GM23338 (cell line): ENCODE measurements around the gene EVX2. TPM values are rescaled to one million over a fixed set of nuclear protein-coding genes. Genes with fewer than 3 reads are reported as not detected.

ENCODE experiments used
- ATAC-seq: fragments of 200-7000 bp; cut with Tn5 transposase; 3 replicates; pipeline ENCODE4 v1.9.1; 2020
- DNase-seq: peaks from one replicate; pipeline ENCODE4 v3.0.0-alpha.2; 2015; ENCODE audit warnings: low spot score
- H2AFZ ChIP-seq: fragments of 200-600 bp; sonication (generic); 2 replicates; pipeline ENCODE4 v1.8.0; 2016; ENCODE audit warnings: antibody characterized with exemption, mild to moderate bottlenecking, moderate library complexity
- H3F3A ChIP-seq: fragments of 200-600 bp; sonication (generic); replicated peaks from 2 replicates; pipeline ENCODE4 v1.8.0; 2017; ENCODE audit warnings: antibody characterized with exemption, mixed run types, low read depth
- H3K27ac ChIP-seq: fragments of 200-600 bp; sonication (generic); 2 replicates; pipeline ENCODE4 v1.6.1; 2016; ENCODE audit warnings: low read depth
- H3K27me3 ChIP-seq: fragments of 200-600 bp; sonication (generic); 2 replicates; pipeline ENCODE4 v1.8.0; 2016; ENCODE audit warnings: mild to moderate bottlenecking, mixed run types, moderate library complexity; ENCODE audit not compliant: insufficient read depth
- H3K36me3 ChIP-seq: fragments of 200-600 bp; sonication (generic); 2 replicates; pipeline ENCODE4 v1.8.0; 2016; ENCODE audit warnings: mild to moderate bottlenecking; ENCODE audit not compliant: insufficient read depth
- H3K4me1 ChIP-seq: fragments of 200-600 bp; sonication (generic); 2 replicates; pipeline ENCODE4 v1.8.0; 2016; ENCODE audit warnings: mild to moderate bottlenecking, moderate library complexity; ENCODE audit not compliant: insufficient read depth
- H3K4me2 ChIP-seq: fragments of 200-600 bp; sonication (generic); 2 replicates; pipeline ENCODE4 v1.7.1; 2017; ENCODE audit warnings: mixed run types
- H3K4me3 ChIP-seq: fragments of 200-600 bp; sonication (generic); 2 replicates; pipeline ENCODE4 v1.6.1; 2016; ENCODE audit warnings: mixed run types
- H3K79me2 ChIP-seq: fragments of 200-600 bp; sonication (generic); replicated peaks from 2 replicates; pipeline ENCODE4 v1.8.0; 2017; ENCODE audit warnings: mild to moderate bottlenecking; ENCODE audit not compliant: insufficient read depth
- H3K9me2 ChIP-seq: fragments of 200-600 bp; sonication (generic); 2 replicates; pipeline ENCODE4 v1.8.0; 2017; ENCODE audit not compliant: insufficient read depth
- H4K20me1 ChIP-seq: fragments of 200-600 bp; sonication (generic); replicated peaks from 2 replicates; pipeline ENCODE4 v1.8.0; 2017; ENCODE audit warnings: mild to moderate bottlenecking; ENCODE audit not compliant: insufficient read depth
- H3K27ac Mint-ChIP-seq: 2 replicates; pipeline ENCODE4 v1.8.0; 2020; ENCODE audit warnings: inconsistent platforms, mild to moderate bottlenecking, moderate library complexity, mixed read lengths
- H3K27me3 Mint-ChIP-seq: 3 replicates; pipeline ENCODE4 v1.8.0; 2022; ENCODE audit warnings: low read depth, mild to moderate bottlenecking, moderate library complexity, mixed read lengths, inconsistent platforms; ENCODE audit not compliant: insufficient read depth, poor library complexity
- H3K36me3 Mint-ChIP-seq: 3 replicates; pipeline ENCODE4 v1.8.0; 2021; ENCODE audit warnings: low read depth, mild to moderate bottlenecking, inconsistent platforms, moderate library complexity, mixed read lengths
- H3K4me1 Mint-ChIP-seq: 3 replicates; pipeline ENCODE4 v1.8.0; 2020; ENCODE audit warnings: mild to moderate bottlenecking, inconsistent platforms, mixed read lengths
- H3K4me3 Mint-ChIP-seq: 3 replicates; pipeline ENCODE4 v1.8.0; 2021; ENCODE audit warnings: moderate library complexity, mild to moderate bottlenecking, inconsistent platforms, mixed read lengths
- H3K9me3 Mint-ChIP-seq: 3 replicates; pipeline ENCODE4 v1.8.0; 2020; ENCODE audit warnings: moderate library complexity, mild to moderate bottlenecking, inconsistent platforms, mixed read lengths
- EZH2 ChIP-seq: fragments of 200-600 bp; sonication (generic); IDR thresholded peaks from one replicate; pipeline ENCODE4 v1.8.0; 2017; ENCODE audit warnings: antibody characterized with exemption, mild to moderate bottlenecking, low read depth; ENCODE audit not compliant: unreplicated experiment
- EZH2phosphoT487 ChIP-seq: fragments of 200-600 bp; sonication (generic); IDR thresholded peaks from one replicate; pipeline ENCODE4 v1.8.1; 2018; ENCODE audit warnings: antibody characterized with exemption; ENCODE audit not compliant: unreplicated experiment
- NANOG ChIP-seq: IDR thresholded peaks from 2 replicates; pipeline ENCODE4 v1.6.1; 2016; ENCODE audit warnings: antibody characterized with exemption, borderline replicate concordance
- polyA plus RNA-seq: library from polyadenylated mRNA; unstranded; fragments of >200 nt; fragmentation: Nextera tagmentation; extraction: Ambion mirVana; gene quantifications from 2 replicates; pipeline ENCODE4 v1.2.1, GENCODE V29; 2016
- total RNA-seq: library from RNA; depleted of rRNA; stranded (reverse); fragments of >200 nt; shearing (Covaris generic); gene quantifications from 2 replicates; pipeline ENCODE4 v1.2.3, GENCODE V29; 2014
- TF ChIP-seq, protein P1 (sequence below): IDR thresholded peaks from one replicate; pipeline ENCODE4 v1.6.1; 2018; ENCODE audit warnings: antibody characterized with exemption; ENCODE audit not compliant: unreplicated experiment
- TF ChIP-seq, protein P2 (sequence below), 2 experiments: fragments of 200-600 bp in 1 of 2; sonication (generic) in 1 of 2; conservative IDR thresholded peaks; 2 replicates each; pipeline versions ENCODE4 v1.5.1 to v1.6.1; 2016 to 2017; ENCODE audit warnings: antibody characterized with exemption in 2 of 2, low read depth in 2 of 2, mild to moderate bottlenecking in 2 of 2, moderate library complexity in 1 of 2

The EVX2 gene
- total and polyA plus RNA-seq, 2 experiments from 2014 or later, result 0.03 TPM; not detected in 1

GRCh38 chr2:176101216-176101830 lies 17.6 kb upstream of the EVX2 start (continued):
- TF ChIP-seq, protein P1, sequence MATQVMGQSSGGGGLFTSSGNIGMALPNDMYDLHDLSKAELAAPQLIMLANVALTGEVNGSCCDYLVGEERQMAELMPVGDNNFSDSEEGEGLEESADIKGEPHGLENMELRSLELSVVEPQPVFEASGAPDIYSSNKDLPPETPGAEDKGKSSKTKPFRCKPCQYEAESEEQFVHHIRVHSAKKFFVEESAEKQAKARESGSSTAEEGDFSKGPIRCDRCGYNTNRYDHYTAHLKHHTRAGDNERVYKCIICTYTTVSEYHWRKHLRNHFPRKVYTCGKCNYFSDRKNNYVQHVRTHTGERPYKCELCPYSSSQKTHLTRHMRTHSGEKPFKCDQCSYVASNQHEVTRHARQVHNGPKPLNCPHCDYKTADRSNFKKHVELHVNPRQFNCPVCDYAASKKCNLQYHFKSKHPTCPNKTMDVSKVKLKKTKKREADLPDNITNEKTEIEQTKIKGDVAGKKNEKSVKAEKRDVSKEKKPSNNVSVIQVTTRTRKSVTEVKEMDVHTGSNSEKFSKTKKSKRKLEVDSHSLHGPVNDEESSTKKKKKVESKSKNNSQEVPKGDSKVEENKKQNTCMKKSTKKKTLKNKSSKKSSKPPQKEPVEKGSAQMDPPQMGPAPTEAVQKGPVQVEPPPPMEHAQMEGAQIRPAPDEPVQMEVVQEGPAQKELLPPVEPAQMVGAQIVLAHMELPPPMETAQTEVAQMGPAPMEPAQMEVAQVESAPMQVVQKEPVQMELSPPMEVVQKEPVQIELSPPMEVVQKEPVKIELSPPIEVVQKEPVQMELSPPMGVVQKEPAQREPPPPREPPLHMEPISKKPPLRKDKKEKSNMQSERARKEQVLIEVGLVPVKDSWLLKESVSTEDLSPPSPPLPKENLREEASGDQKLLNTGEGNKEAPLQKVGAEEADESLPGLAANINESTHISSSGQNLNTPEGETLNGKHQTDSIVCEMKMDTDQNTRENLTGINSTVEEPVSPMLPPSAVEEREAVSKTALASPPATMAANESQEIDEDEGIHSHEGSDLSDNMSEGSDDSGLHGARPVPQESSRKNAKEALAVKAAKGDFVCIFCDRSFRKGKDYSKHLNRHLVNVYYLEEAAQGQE, result no peak
- TF ChIP-seq NANOG, result no peak

- Mint-ChIP-seq H3K27me3 (peaks cover 99% of the 10 kb centered on the region), H3K9me3 (peaks cover 3% of the 10 kb centered on the region; the same call in 1 of the 3 replicates), H3K4me1 (peaks cover 48% of the 10 kb centered on the region), H3K27ac (no peak overlapping the region), H3K4me3 (peak overlapping the region; percentile 43; the same call in 2 of the 3 replicates), H3K36me3 (no peaks in the 10 kb centered on the region)
- no peak overlapping the region for H3K27ac ChIP-seq
- TF ChIP-seq EZH2 (peak; percentile 98), EZH2phosphoT487 (peak; percentile 87)
- TF ChIP-seq, protein P2, sequence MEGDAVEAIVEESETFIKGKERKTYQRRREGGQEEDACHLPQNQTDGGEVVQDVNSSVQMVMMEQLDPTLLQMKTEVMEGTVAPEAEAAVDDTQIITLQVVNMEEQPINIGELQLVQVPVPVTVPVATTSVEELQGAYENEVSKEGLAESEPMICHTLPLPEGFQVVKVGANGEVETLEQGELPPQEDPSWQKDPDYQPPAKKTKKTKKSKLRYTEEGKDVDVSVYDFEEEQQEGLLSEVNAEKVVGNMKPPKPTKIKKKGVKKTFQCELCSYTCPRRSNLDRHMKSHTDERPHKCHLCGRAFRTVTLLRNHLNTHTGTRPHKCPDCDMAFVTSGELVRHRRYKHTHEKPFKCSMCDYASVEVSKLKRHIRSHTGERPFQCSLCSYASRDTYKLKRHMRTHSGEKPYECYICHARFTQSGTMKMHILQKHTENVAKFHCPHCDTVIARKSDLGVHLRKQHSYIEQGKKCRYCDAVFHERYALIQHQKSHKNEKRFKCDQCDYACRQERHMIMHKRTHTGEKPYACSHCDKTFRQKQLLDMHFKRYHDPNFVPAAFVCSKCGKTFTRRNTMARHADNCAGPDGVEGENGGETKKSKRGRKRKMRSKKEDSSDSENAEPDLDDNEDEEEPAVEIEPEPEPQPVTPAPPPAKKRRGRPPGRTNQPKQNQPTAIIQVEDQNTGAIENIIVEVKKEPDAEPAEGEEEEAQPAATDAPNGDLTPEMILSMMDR (conservative IDR thresholded peaks at IDR 0.05; ENCODE audit: low read depth in 2 of 2), result no peak
- no peaks in the 10 kb centered on the region for H3K9me2 ChIP-seq
- no peak for ATAC-seq
- DNase-seq, result peak; percentile 53
- no peaks in the 10 kb centered on the region for H3K79me2 ChIP-seq
- peaks cover 40% of the 10 kb centered on the region for H4K20me1 ChIP-seq
- H3K27me3 ChIP-seq, result peaks cover 94% of the 10 kb centered on the region
- H3F3A ChIP-seq, result peaks cover 30% of the 10 kb centered on the region
- peak overlapping the region; percentile 94 for H3K4me2 ChIP-seq
- H2AFZ ChIP-seq, result peak overlapping the region; percentile 59; the same call in 1 of the 2 replicates
- peaks cover 64% of the 10 kb centered on the region for H3K4me1 ChIP-seq
- H3K36me3 ChIP-seq, result no peaks in the 10 kb centered on the region; the same call in 1 of the 2 replicates
- peak overlapping the region; percentile 46; the same call in 1 of the 2 replicates for H3K4me3 ChIP-seq
These were observed 16.9 kb upstream of the EVX2 start for GRCh38 chr2:176100547-176101140.
